ENCODE data around the gene ABCD1. TPM values are rescaled to one million over a fixed set of nuclear protein-coding genes. Genes with fewer than 3 reads are reported as not detected.
A peak's percentile ranks its signal among the peaks of the same experiment; 100 is the strongest.

ABCD1 gene
- total RNA-seq, 1 experiment from 2014 or later: 39.1 TPM

- in situ Hi-C loops (cut with HindIII; ENCODE audit: low pct_unique_long_range_greater_than_20kb, low sequenced_read_pairs): no loop called here
- DNase-seq (ENCODE audit: low read depth, low spot score): no peak
Observed at GRCh38 chrX:153789654-153790053, 65.0 kb downstream of the ABCD1 start.

GRCh38 chrX:153791104-153791852, 66.6 kb downstream of the ABCD1 start:
- DNase-seq (ENCODE audit: low read depth, low spot score): no peak
- in situ Hi-C loops (cut with HindIII; ENCODE audit: low pct_unique_long_range_greater_than_20kb, low sequenced_read_pairs): no loop called here

GRCh38 chrX:153792368-153792767, 67.7 kb downstream of the ABCD1 start:
- in situ Hi-C loops (cut with HindIII; ENCODE audit: low pct_unique_long_range_greater_than_20kb, low sequenced_read_pairs): no loop called here
- no peak for DNase-seq (ENCODE audit: low read depth, low spot score)

GRCh38 chrX:153793291-153793690, 68.6 kb downstream of the ABCD1 start:
- in situ Hi-C loops (cut with HindIII; ENCODE audit: low pct_unique_long_range_greater_than_20kb, low sequenced_read_pairs): no loop called here
- peak; percentile 9 for DNase-seq (ENCODE audit: low read depth, low spot score)

Other genes with a start within 250 kb of the ABCD1 start
- not detected in 2 replicates for gene BGN, start 229.9 kb upstream of the ABCD1 start, total RNA-seq (2014; rRNA removed; shearing (Covaris generic))
- 0.05 TPM in 1 of 2 replicates, not detected in the other for gene ATP2B3, start 207.2 kb upstream of the ABCD1 start, total RNA-seq (2014; rRNA removed; shearing (Covaris generic))
- gene CCNQ, start 125.7 kb upstream of the ABCD1 start, total RNA-seq (2014; rRNA removed; shearing (Covaris generic)): 44.4 and 45.2 TPM in 2 replicates
- gene DUSP9, start 77.7 kb upstream of the ABCD1 start, total RNA-seq (2014; rRNA removed; shearing (Covaris generic)): 6.1 and 6.8 TPM in 2 replicates
- gene PNCK, start 51.0 kb upstream of the ABCD1 start, total RNA-seq (2014; rRNA removed; shearing (Covaris generic)): 0.64 and 0.87 TPM in 2 replicates
- gene SLC6A8, start 36.9 kb upstream of the ABCD1 start, total RNA-seq (2014; rRNA removed; shearing (Covaris generic)): 44.7 and 48.1 TPM in 2 replicates
- 363 and 424 TPM in 2 replicates for gene BCAP31, start 469 bp upstream of the ABCD1 start, total RNA-seq (2014; rRNA removed; shearing (Covaris generic))
- 2.7 and 4.8 TPM in 2 replicates for gene PLXNB3, start 39.4 kb downstream of the ABCD1 start, total RNA-seq (2014; rRNA removed; shearing (Covaris generic))
- gene SRPK3, start 56.2 kb downstream of the ABCD1 start, total RNA-seq (2014; rRNA removed; shearing (Covaris generic)): 0.05 TPM in 1 of 2 replicates, not detected in the other
- gene IDH3G, start 69.5 kb downstream of the ABCD1 start, total RNA-seq (2014; rRNA removed; shearing (Covaris generic)): 87.1 and 93.3 TPM in 2 replicates
- 382 and 384 TPM in 2 replicates for gene SSR4, start 69.8 kb downstream of the ABCD1 start, total RNA-seq (2014; rRNA removed; shearing (Covaris generic))
- gene PDZD4, start 105.7 kb downstream of the ABCD1 start, total RNA-seq (2014; rRNA removed; shearing (Covaris generic)): 14.6 and 15.2 TPM in 2 replicates
- gene L1CAM, start 161.3 kb downstream of the ABCD1 start, total RNA-seq (2014; rRNA removed; shearing (Covaris generic)): 58.4 and 78.9 TPM in 2 replicates
- 0.26 and 0.27 TPM in 2 replicates for gene AVPR2, start 179.8 kb downstream of the ABCD1 start, total RNA-seq (2014; rRNA removed; shearing (Covaris generic))
- gene ARHGAP4, start 201.4 kb downstream of the ABCD1 start, total RNA-seq (2014; rRNA removed; shearing (Covaris generic)): 15.0 and 17.5 TPM in 2 replicates
- gene NAA10, start 210.2 kb downstream of the ABCD1 start, total RNA-seq (2014; rRNA removed; shearing (Covaris generic)): 85.7 and 96.4 TPM in 2 replicates
- 12.3 and 13.4 TPM in 2 replicates for gene RENBP, start 219.8 kb downstream of the ABCD1 start, total RNA-seq (2014; rRNA removed; shearing (Covaris generic))
- 22.6 and 23.3 TPM in 2 replicates for gene HCFC1, start 247.0 kb downstream of the ABCD1 start, total RNA-seq (2014; rRNA removed; shearing (Covaris generic))
- gene TMEM187, start 247.9 kb downstream of the ABCD1 start, total RNA-seq (2014; rRNA removed; shearing (Covaris generic)): 5.8 and 7.6 TPM in 2 replicates

Measured in SK-MEL-5 (cell line).